Skin of body (tissue), 2 donors: Measurements from ENCODE around the gene RAB11FIP5. TPM values are rescaled to one million over a fixed set of nuclear protein-coding genes. Genes with fewer than 3 reads are reported as not detected.
"Not testable (repeated sequence)": the region's sequence is repeated elsewhere in the genome, so short reads cannot be mapped to it uniquely, and the experiment has no call there.

Experiments used
- DNase-seq: peaks from one replicate; lab custom pipeline; 2025; lab: John Stamatoyannopoulos, UW
- total RNA-seq: library from RNA; depleted of rRNA; stranded (reverse); fragments of >200 nt; gene quantifications from one replicate; pipeline ENCODE4 v1.2.3, GENCODE V29; 2014

RAB11FIP5 gene
- total RNA-seq, 1 donor from 2014 or later, result 9.9 TPM

GRCh38 chr2:73111073-73112025, 1.4 kb downstream of the RAB11FIP5 start:
- DNase-seq, result no peak

GRCh38 chr2:73110168-73111072, 2.3 kb downstream of the RAB11FIP5 start:
- DNase-seq, result no peak

DNA sequence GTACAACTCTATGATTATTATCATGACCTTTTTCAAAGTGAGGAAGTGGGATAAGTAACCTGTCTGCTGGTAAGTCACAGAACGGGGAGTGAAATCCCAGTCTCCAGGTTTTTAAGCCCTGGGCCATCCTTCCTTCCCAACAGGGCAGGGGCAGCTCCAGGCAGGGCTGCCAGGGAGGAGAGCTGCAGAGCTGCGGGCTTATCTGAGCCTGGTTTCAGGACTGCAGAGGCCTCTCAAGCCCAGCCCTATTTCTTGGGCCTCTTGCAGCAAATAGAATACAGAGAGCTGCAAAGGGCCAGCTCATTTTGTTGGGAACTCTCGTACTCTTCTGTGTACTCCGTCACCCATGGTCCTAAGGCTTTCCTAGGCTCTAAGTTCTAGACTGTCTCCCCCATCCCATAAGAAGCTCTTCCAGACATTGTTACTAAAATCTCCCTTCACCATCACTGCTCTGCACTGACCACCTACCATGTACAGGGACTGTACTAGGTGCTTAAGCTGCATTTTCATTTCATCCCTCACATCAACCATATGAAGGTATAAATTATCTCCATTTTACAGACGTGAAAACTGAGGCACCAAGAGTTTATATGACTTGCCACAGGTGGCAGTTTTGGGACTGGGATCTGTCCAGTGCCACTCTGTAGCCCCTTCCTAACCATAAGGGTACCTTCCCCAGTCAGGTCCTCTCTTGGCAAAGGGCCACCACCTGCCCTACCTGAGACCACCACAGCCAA, 3.1 kb downstream of the RAB11FIP5 start:
- no peak for DNase-seq

DNA sequence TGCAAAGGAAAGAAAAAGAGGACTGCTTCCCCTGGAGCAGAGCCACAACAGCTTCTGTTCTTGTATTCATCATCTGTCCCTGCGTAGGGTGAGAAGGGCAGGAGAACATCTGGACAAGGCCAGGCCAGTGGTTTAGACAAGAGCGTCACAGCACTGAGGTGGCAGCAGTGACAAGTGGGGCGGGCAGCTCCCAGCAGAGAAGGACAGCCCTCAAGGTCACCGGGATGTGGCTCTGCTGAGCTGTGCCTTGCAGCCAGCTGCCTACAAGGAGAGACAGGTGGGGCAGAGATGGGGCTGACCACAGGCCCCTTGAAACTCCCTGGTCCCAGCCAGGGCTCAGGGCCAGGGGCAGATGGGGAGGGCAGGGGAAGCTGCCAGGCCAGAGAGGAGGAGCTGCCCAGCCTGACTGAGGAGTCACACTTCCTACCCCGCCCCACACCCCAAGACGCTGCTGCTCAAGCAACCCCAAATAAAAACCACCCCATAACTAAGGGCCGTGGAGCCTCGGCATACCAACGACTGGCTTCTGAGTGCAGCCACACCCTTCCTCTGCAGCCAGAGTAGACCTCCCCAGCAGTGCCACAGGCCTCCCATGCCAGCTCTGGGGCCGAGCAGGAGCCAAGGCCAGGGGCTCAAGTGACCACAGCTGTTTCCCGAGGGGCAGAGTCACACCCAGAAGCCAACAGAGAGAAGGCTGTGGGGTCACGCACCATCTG, 5.4 kb downstream of the RAB11FIP5 start:
- DNase-seq, result no peak

DNA sequence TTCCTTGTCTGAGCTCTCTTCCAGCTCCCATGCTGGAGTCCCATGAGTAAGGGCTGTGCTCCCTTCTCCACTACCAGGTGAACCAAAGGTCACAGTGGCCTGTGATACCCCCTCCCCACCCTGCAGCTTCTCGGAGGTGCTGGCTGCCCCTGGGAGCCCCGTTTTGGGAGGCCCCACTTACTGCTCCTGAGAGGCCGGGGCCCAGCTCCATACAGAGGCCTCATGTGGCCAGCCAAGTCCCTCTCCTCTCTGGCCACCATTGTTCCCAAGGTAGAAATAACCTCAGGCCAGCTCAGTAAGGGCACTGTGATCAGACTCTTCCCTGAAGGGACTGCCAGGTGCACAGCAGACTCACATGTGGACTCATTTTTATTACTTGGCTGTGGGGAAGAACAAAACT, 6.0 kb downstream of the RAB11FIP5 start:
- no peak for DNase-seq

DNA sequence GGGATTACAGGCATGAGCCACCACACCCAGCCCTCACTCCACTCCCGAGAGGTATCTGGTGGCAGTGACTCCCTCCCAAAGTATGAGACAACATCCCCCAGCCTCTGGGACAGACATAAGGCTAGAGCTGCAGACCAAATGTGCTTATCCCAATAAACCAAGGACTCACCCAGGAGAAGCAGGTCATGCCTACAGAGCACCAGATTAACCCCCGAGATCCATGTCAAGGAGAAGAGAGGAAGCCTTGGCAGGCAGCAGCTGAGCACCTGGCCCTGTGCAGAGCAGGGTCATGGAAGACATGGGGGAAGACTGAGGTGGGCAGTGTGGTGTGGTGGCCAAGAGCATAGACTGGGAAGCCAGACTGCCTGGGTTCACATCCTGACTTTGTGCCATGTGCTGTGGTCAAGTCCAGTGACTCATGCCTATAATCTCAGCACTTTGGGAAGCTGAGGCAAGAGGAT, 7.2 kb downstream of the RAB11FIP5 start:
- DNase-seq, result no peak

DNA sequence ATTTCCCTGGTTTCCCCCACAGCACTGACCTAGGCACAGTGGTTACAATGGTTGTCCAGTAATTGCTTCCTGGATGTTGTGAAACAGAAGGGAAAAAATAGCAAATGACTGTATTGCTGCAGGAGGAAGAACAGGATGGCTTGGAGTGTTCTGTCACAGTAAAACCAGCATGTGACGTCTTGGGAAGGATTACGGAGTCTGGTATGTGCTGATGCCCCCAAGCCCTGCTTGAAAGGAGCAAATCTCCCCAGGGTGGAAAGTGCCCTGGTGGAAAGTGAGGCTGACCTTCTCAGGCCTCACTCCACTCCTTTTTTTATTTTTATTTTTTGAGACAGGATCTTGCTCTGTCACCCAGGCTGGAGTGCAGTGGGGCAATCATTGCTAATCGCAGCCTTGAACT, 7.8 kb downstream of the RAB11FIP5 start:
- DNase-seq, result no peak

DNA sequence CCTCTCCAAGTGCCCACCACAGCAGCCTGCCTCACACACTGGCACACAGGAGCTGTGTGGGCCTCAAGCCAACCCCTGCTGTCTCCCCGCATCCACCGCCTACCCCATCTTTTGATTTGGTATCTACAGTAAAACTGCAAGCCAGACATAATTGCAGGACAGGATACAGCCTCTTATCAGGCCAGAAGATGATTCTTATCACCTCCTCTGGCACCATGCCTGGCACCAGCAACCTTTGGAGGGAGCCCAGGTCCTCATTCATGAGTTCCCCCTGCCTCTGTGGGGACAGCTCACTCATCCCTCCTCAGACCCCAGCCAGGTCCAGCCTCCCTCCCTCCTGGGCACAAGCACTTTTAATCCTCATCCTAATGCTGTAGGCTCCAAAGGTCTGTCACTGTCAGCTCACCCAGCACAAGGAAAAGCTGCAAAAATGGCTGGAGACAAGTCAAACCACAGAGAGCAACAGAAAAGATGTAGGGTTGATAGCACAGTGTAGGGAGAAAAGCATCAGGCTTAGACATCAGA, 9.7 kb downstream of the RAB11FIP5 start:
- DNase-seq, result no peak

- DNase-seq, result no peak
Measured at GRCh38 chr2:73101626-73102256, 11.0 kb downstream of the RAB11FIP5 start.

- no peak for DNase-seq
Measured at GRCh38 chr2:73100956-73101355, 11.8 kb downstream of the RAB11FIP5 start.

DNA sequence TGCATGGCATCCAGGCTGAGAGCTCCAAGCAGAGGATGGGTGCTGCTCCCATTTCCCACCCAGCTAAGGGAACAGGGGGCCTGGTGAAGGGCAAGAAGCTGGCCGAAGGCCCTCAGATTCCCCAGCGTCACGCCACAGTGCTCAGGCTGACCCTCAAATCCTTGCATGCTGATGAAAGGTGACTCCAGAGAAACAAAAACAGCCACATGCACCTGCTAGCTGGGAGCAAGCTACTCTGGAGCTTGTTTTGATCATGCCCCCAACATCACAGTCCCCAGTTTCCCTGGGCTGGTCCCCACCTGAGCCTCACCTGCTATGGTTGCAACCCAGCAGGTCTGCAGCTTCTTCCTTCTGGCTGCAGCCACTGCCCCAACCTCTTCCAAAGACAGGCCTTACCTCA, 13.3 kb downstream of the RAB11FIP5 start:
- DNase-seq, result no peak

- no peak for DNase-seq
Measured at GRCh38 chr2:73095910-73096309, 16.8 kb downstream of the RAB11FIP5 start.

- DNase-seq, result not testable (repeated sequence)
Measured at GRCh38 chr2:73093601-73094218, 19.0 kb downstream of the RAB11FIP5 start.

DNA sequence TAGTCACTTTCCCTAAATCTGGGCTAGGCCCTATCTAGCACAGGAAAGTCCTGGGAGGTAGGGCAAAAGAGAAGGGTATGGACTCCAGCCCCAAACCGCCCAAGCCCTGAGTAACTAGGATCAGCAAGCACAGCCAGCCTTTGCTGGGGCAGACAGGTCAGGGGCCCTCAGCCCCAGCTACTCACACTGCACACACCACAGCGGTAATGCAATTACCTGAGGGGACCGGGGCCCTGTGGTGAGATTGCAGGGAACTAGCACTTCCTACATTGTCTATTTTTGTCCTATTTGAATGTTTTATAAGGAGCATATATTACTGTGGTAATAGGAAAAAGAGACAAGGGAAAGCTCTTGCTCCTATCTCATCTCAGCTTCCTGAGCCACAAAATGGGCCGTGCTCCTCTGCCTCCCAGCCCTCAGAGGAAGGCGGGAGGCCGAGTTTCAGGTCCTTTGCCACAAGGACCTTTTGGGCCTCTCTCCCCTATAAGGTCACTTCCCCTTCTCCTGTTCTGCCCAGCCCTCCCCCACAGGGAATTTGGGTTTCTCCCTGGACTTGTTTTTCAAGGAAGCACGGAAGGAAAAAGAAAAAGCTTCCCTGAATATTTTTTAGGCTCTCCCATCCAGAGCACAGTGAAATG, 20.5 kb downstream of the RAB11FIP5 start:
- DNase-seq, result no peak

DNA sequence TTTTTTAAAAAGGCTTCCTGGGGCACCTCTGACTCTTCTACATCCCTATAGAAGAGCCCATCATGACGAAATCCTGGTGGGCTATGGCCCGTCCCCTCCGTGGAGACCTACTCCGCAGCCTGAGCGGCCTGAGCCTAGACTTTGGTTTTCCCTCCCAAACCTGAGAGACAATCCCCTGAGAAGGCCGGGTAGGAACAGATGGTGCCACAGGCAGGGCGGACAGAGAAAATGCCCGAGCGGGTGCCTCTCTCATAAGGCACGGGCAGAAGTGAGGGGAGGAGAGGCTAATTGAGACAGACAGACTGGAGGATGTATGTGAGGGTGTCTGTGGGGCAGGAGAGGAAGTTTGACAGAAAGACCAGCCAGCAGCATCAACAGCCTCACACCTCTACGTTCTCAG, 21.1 kb downstream of the RAB11FIP5 start:
- DNase-seq, result no peak

DNA sequence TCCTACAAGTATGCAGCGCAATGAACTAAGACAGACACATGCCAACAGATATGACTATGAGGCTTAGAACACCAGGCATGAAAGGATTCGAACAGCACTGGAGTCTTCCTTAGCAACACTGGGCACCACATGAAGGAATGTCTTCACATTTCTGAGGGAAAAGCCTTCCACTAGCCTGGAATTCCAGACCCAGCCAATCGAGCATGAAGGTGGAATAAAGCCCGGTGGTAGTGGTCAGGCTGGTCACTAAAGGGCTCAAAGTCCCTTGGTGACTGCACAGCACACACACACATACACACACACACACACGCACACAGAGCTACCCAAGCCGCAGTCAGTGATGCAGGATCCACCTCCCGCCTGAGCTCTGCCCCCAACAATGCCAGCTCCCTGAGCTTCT, 21.6 kb downstream of the RAB11FIP5 start:
- DNase-seq, result no peak

DNA sequence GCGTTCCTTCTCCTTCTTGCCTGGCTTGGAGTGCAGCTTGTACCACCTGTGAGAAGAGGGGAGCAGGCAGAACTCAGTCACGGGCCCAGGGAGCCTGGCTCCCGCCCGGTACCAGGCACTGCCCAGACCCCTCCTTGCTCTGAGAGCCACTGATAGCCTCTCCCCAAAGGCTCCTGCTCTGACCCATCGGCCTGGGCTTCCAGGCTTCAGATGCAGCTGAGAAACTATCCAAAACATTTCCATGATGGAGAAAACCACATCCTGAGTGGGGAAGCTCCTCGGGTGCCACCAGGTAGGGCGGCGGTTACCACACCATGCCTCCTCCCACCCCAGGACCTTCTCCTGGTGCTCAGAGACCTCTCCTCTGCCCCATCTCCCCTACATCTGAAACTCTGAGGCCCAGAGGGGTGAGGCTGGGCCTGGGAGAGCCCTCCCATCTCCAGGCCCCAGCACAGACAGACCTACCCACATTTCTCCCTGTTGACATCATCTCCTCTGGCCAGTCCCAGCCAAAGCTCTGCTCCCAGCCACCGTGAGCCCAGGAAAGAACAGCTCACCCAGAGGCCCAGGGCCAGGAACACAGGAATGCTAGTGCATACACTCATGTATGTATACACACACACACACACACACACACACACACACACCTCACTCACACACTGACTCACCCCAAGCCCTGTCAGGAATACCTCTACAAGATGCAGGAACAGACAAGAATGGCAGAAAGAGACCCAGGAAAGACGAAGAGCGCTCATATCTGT, 23.3 kb downstream of the RAB11FIP5 start:
- peak; percentile 59 for DNase-seq

- no peak for DNase-seq
Measured at GRCh38 chr2:73088703-73089102, 24.0 kb downstream of the RAB11FIP5 start.
